ENCODE results near the gene PLEKHJ1. TPM values are rescaled to one million over a fixed set of nuclear protein-coding genes. Genes with fewer than 3 reads are reported as not detected.

PLEKHJ1 gene
- total RNA-seq, 1 experiment from 2014 or later: 94.8 TPM

- H3K27me3 ChIP-seq (ENCODE audit: low read length): no peaks in the 10 kb centered on the region
- no peak for DNase-seq
- TF ChIP-seq EZH2phosphoT487 (IDR thresholded peaks at IDR 0.05; ENCODE audit: borderline replicate concordance, low read length) (no peak), CTCF (conservative IDR thresholded peaks at IDR 0.05; ENCODE audit: low read depth, low read length) (no peak), EZH2 (IDR thresholded peaks at IDR 0.05; ENCODE audit: low read length, unreplicated experiment) (no peak)
- H3K9me2 ChIP-seq (replicated peaks; ENCODE audit: low read length): no peaks in the 10 kb centered on the region
- no peaks in the 10 kb centered on the region for H3F3A ChIP-seq (ENCODE audit: low read length, unreplicated experiment)
- peaks cover 69% of the 10 kb centered on the region for H3K79me2 ChIP-seq (ENCODE audit: low read length)
- BruUV-seq (replicated peaks): no TSS peak
- H3K27ac ChIP-seq (ENCODE audit: low read length): no peak overlapping the region
- H3K9me3 ChIP-seq (ENCODE audit: low read length): no peaks in the 10 kb centered on the region
- POLR2A ChIA-PET (ENCODE audit: unreplicated experiment): no interaction called here
- no peak for ATAC-seq
- H4K20me1 ChIP-seq (ENCODE audit: low read length): peaks cover 62% of the 10 kb centered on the region
- H3K4me3 ChIP-seq (ENCODE audit: low read length): no peak overlapping the region
- peaks cover 10% of the 10 kb centered on the region for H3K36me3 ChIP-seq (ENCODE audit: low read depth, low read length)
- CTCF ChIA-PET: no interaction called here
- peaks cover 31% of the 10 kb centered on the region for H3K4me1 ChIP-seq (ENCODE audit: insufficient read depth, low read length)
- H3K9ac ChIP-seq (ENCODE audit: low read length): no peak overlapping the region
- H3K4me2 ChIP-seq (ENCODE audit: low read length): no peak overlapping the region
- intact Hi-C loops (cut with micrococcal nuclease): no loop called here
- H2AFZ ChIP-seq (ENCODE audit: low read length): no peak overlapping the region
Observed at GRCh38 chr19:2242092-2242537, 6.0 kb upstream of the PLEKHJ1 start.

GRCh38 chr19:2240881-2241760 is 5.0 kb upstream of the PLEKHJ1 start:
- no peaks in the 10 kb centered on the region for H3K9me3 ChIP-seq (ENCODE audit: low read length)
- peak overlapping the region; percentile 98; the same call in 1 of the 2 replicates for H3K4me3 ChIP-seq (ENCODE audit: low read length)
- H4K20me1 ChIP-seq (ENCODE audit: low read length): peaks cover 62% of the 10 kb centered on the region
- H3K9ac ChIP-seq (ENCODE audit: low read length): no peak overlapping the region
- H3K36me3 ChIP-seq (ENCODE audit: low read depth, low read length): peaks cover 10% of the 10 kb centered on the region
- BruUV-seq (replicated peaks): no TSS peak
- POLR2A ChIA-PET (ENCODE audit: unreplicated experiment): no interaction called here
- peak overlapping the region; percentile 92; the same call in 1 of the 2 replicates for H3K4me2 ChIP-seq (ENCODE audit: low read length)
- ATAC-seq (no peak), DNase-seq (no peak)
- H3K27me3 ChIP-seq (ENCODE audit: low read length): no peaks in the 10 kb centered on the region
- intact Hi-C loops (cut with micrococcal nuclease): no loop called here
- peaks cover 74% of the 10 kb centered on the region for H3K79me2 ChIP-seq (ENCODE audit: low read length)
- no peaks in the 10 kb centered on the region for H3K9me2 ChIP-seq (replicated peaks; ENCODE audit: low read length)
- peaks cover 31% of the 10 kb centered on the region for H3K4me1 ChIP-seq (ENCODE audit: insufficient read depth, low read length)
- H3F3A ChIP-seq (ENCODE audit: low read length, unreplicated experiment): no peaks in the 10 kb centered on the region
- no peak overlapping the region for H2AFZ ChIP-seq (ENCODE audit: low read length)
- CTCF ChIA-PET: no interaction called here
- no peak for TF ChIP-seq EZH2 (IDR thresholded peaks at IDR 0.05; ENCODE audit: low read length, unreplicated experiment)
- TF ChIP-seq CTCF (conservative IDR thresholded peaks at IDR 0.05; ENCODE audit: low read depth, low read length): no peak
- TF ChIP-seq EZH2phosphoT487 (IDR thresholded peaks at IDR 0.05; ENCODE audit: borderline replicate concordance, low read length): no peak
- no peak overlapping the region for H3K27ac ChIP-seq (ENCODE audit: low read length)
